Cortex of kidney (tissue), 1 donor: ENCODE results near the gene GCGR.

Source experiments
- DNase-seq: peaks from one replicate; lab custom pipeline; 2025; lab: John Stamatoyannopoulos, UW

Gene GCGR

DNA sequence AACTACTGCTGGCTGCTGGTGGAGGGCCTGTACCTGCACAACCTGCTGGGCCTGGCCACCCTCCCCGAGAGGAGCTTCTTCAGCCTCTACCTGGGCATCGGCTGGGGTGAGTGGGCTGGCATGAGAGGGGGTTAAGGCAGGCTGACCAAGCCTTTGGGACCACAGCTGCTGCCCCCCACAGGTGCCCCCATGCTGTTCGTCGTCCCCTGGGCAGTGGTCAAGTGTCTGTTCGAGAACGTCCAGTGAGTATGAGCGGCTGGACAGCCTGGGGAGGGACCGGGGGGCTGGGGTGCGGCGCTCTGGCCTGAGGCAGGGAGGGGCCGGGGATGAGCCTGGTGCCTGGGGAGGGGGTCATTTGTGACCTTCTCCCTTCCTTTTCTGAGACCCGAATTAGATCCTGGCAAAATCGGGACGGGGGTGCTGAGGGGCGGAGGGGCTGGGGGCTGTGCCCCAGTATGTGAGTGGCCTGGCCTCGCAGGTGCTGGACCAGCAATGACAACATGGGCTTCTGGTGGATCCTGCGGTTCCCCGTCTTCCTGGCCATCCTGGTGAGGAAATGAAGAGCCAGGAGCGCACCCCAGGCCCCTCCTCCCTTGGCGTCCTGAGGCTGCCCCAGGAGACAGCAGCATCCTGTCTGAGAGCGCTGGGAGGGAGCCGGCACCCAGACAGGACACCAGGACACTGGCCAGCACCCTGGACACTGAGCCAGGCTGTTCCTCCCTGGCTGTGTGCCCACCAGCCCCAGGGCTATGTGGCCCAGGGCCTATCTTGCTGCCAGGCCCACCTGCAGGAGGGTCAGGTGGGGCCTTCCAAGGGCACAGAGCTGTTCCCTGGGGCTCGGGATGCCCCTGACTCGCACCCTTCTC is 8.0 kb downstream of the GCGR start:
- no peak for DNase-seq

DNA sequence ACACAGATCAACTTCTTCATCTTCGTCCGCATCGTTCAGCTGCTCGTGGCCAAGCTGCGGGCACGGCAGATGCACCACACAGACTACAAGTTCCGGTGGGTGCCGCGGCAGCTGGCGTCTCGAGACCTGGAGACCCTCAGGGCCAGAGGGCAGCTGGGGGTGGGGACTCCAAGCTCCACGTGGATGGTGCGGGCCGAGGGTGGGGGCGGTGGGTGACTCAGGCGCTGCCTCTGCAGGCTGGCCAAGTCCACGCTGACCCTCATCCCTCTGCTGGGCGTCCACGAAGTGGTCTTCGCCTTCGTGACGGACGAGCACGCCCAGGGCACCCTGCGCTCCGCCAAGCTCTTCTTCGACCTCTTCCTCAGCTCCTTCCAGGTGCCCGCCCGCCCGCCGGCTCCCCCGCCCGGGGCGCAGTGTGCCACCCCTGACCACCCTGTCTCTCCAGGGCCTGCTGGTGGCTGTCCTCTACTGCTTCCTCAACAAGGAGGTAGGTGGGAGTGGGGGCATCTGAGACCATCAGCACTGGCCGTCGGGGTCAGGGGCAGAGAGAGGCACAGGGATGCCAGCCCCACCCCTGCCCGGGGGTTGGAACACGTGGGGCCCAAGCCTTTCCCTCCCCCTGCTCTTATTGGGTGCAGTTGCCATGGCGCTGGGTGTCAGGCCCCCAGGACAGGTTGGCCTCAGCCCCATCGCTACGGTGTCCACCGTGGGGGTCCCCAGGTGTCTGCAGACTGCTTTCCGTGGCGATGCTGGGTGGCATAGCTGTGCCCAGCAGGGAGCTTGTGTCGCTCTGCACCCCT is 8.8 kb downstream of the GCGR start:
- DNase-seq: no peak

DNA sequence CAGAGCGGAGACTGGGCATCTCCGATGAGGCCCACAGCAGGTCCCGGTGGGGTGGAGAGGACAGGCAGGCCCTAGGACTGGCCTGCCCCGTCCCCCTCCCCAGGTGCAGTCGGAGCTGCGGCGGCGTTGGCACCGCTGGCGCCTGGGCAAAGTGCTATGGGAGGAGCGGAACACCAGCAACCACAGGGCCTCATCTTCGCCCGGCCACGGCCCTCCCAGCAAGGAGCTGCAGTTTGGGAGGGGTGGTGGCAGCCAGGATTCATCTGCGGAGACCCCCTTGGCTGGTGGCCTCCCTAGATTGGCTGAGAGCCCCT is 9.4 kb downstream of the GCGR start:
- no peak for DNase-seq

- no peak for DNase-seq
These were observed 10.1 kb downstream of the GCGR start for GRCh38 chr17:81813861-81814683.

DNA sequence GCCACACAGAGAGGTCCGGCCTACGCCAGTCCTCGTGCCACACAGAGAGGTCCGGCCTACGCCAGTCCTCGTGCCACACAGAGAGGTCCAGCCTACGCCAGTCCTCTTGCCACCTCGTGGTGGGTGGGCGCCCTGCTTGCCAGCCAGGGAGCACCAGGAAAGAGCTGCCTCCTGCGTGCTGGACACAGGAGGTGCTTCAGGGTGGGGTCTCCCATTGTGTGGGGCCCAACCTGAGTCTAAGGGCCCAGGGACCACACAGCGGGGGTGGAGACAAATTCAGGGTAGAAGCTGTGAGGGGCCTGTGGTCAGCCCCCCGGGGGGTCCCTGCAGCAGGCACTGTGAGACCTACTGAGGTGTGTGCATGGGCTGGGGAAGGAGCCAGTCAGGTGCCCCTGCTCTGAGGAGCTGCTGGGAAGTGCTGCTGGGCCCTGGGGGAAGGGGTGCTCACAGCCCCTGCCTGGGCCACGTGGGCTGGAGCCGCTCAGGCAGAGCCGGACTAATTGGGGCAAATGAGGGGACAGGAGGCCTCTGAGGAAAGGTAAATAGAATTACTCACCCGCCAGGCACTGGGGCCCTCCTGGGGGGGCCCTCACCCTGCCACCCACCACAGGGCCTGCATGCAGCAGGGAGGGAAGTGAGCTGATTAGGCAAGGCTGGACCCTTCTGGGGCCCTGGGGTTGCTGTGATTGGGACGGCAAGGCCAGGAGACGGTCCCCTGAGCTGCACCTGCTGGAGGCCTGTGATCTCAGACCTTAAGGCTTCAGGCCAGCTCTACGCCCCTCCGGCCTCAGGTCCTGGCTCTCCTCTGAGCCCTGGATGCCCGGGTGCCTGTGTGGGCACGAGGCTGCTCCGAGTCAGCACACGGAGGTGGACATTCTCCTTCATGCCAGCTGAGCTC is 11.0 kb downstream of the GCGR start:
- DNase-seq: no peak

DNA sequence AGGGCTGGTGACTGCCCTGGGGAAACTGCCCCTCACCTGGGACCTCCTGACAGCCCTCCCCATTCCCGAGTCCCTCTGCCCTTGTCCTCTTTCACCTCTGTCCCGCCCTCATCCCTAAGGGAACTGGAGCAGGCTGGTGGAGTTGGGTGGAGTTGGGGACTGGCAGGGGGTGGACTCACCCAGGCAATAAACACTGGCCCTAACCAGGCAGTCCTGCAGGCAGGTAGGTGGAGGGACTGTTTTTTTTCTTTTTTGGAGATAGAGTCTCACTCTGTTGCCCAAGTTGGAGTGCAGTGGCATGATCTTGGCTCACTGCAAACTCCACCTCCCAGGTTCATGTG is 11.7 kb downstream of the GCGR start:
- no peak for DNase-seq

DNA sequence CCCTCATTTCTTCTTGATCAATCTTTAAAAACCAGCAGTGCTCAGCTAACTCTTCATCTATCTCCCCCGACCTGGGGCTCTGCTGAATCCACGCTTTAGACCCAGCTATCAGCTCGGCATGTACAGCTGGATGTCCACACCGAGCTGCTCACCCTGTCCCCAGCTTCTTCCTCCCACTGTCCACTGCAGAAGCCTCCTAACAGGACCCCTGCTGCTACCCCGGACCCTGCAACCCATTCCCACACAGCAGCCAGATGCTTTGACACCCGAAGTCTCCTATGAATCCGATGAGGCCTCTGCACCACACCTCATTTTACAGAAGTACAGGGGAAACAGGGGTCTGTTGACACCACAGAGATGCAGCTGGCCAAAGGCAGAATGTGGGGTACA is 13.8 kb downstream of the GCGR start:
- DNase-seq: no peak

- DNase-seq: no peak
These were observed 15.8 kb downstream of the GCGR start for GRCh38 chr17:81819708-81820107.

GRCh38 chr17:81821147-81821546 is 17.2 kb downstream of the GCGR start:
- DNase-seq: no peak

DNA sequence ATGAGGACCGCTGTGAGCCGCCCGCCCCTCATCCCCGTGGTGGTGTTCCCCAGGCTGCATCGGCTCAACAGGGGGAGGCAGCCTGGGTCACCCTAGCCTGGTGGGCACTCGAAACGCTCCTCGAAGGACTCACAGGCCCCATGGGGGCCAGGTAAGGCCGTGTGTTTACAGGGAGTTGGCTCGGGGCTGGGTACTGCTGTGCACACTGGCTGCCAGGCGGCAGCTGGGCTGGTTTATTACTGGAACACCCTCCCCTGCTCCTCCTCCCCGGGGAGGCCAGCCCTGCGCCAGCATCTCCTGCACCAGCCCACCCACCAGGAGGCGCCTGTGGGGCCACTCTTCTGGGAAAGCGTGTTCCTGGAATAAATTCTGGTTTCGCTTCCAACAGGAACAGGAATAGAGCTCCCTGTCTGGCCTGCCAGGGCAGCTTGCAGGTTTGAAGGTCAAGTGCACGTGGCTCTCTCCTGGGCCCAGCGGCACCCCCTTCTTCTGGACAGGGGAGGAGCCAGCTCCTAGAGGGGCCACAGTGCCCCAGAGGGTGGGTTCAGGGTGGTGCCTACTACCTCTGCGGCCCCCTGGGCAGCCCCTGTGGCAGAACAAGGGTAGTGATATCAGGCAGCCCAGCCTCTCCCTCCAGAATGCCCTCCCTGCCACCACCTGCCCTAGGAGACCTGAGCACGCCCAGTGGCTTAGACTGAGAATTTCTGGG is 17.8 kb downstream of the GCGR start:
- no peak for DNase-seq

GRCh38 chr17:81822312-81822637 is 18.3 kb downstream of the GCGR start:
- no peak for DNase-seq

GRCh38 chr17:81822996-81823819 is 19.3 kb downstream of the GCGR start:
- no peak for DNase-seq

GRCh38 chr17:81823820-81824550 is 20.0 kb downstream of the GCGR start:
- no peak for DNase-seq

GRCh38 chr17:81824595-81824994 is 20.6 kb downstream of the GCGR start:
- DNase-seq: no peak

DNA sequence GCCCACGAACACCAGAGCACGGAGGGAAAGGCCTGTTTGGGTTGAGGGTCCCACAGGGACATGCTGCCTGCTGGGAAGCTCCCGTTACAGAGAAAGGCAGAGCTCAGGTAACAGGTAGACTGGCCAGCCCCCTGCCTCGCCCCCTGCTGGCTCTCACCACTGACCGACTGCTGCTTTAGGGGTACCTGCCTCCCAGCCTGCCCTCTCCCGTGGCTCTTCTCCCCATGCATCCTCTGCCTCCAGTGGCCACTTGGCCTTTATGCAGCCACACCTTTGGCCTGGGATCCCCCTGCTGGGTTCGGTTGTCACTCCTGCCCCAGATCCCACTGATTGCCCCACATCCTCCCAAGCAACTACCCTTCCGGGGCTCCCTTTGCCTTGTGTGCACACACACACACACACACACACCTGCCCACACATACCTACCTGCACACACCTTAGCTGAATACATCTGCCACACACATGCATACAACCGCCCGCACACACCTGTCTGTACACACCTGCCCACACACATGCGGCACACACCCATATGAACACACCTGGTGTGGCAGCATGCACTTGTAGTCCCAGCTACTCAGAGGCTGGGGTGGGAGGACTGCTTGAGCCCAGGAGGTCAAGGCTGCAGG is 22.0 kb downstream of the GCGR start:
- DNase-seq: no peak

- no peak for DNase-seq
These were observed 24.7 kb downstream of the GCGR start for GRCh38 chr17:81828656-81829055.

- DNase-seq: no peak
These were observed 25.9 kb downstream of the GCGR start for GRCh38 chr17:81829858-81830257.

DNA sequence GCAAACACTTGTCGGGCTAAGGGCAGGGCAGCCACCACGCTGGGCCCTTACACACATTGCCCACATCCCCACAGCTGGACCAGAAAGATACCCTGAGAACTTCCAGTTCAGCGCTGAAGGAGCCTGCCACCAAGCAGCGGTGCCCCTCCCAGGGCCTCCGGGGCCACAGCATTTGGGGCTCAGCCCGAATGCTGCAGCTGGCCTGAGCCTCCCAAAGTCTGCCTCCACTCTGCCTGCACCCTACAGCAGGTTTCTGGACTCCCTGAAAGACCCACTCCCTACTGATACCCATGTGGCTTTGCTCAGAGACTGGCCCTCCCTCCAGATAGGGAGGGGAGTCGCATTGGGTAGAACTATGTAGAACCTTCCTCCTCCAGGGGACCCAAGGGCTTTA is 27.6 kb downstream of the GCGR start:
- DNase-seq: no peak

DNA sequence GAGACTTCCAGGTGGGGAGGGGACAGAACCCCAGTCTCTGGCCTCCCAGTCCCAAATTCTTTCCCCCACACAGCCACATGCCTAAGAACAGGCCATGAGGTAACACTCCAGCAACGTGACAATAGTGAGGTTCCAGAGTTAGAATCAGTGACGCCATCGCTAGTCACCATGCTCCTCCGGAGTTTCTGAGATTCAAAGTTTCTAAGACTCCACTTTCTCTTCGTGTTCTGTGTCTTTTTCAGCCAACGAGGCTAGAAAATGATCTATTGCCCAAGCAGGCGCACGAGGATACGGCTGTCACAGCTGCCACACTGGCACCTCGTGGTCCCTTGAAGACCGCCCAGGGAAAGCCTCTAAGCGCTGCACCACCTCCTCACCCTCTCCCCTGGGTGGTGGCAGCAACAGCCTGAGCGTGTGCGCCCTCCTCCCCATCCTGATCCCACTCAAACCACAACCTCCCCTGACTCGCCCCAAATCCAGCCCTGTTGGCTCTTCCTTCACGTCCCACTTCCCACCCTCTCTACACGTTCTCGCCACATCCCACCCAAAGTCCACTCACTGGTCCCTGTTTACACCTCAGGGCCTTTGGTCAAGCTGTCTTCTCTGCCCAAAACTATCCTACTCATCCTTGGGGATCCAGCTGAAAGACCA is 28.1 kb downstream of the GCGR start:
- no peak for DNase-seq
